ENCODE data around the gene CD44.
A peak's percentile ranks its signal among the peaks of the same experiment; 100 is the strongest.
"Not testable (repeated sequence)": the region's sequence is repeated elsewhere in the genome, so short reads cannot be mapped to it uniquely, and the experiment has no call there.

CD44 gene

DNA sequence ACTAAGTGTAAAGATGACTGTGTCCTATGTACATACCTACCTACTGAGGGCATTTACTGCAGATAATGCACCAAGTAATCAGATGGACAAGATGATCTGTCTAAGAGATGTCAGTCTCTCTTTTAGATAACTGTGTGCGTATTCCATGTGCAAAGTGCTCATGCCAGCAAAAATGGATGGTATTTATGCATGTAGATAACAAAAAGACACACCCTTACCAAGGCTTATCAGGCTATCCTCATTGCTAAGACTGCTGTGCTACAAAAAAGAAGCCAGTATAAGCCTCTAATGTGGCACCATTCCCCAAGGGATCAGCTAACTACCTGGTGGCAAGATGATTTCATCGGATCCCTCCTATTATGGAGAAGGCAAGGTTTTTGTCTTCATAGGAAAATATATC lies 34.3 kb upstream of the CD44 start:
- H3K4me1 ChIP-seq = no peaks in the 10 kb centered on the region; the same call in 1 of the 2 replicates

GRCh38 chr11:35105319-35106079 lies 33.5 kb upstream of the CD44 start:
- DNase-seq = peak; percentile 31
- Histone ChIP-seq H3K9me3 (no peaks in the 10 kb centered on the region), H3K4me3 (ENCODE audit: low read depth, low read length) (no peak overlapping the region), H3K27me3 (no peaks in the 10 kb centered on the region), H3K36me3 (no peaks in the 10 kb centered on the region), H3K4me1 (no peaks in the 10 kb centered on the region; the same call in 1 of the 2 replicates)
- no peak for TF ChIP-seq CTCF (IDR thresholded peaks at IDR 0.05; ENCODE audit: low read depth, low read length)

More for the DNA sequence above, 34.3 kb upstream of the CD44 start:
- Histone ChIP-seq H3K36me3 (no peaks in the 10 kb centered on the region), H3K9me3 (no peaks in the 10 kb centered on the region), H3K27me3 (no peaks in the 10 kb centered on the region), H3K4me3 (ENCODE audit: low read depth, low read length) (no peak overlapping the region)
- no peak for DNase-seq
- TF ChIP-seq CTCF (IDR thresholded peaks at IDR 0.05; ENCODE audit: low read depth, low read length) = no peak

DNA sequence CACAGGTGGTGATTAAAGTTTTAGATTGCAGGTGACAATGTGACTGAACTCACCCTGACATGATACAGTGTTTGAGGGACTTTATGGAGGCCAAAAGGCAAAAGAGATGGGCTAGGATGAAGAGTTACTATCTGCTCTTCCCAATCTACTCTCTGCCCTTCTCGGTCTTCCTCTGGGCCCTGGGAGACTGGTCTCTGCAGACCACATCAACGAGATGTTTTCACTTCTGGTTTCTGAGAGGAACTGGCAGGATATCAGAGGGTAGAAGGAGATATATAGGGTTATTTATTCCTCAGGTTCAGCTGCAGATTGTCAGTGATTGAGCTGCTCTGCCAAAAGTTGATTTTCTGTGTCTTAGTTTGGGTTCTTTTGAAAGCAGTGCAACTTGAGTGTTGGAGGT lies 32.4 kb upstream of the CD44 start:
- DNase-seq = no peak
- Histone ChIP-seq H3K9me3 (no peaks in the 10 kb centered on the region), H3K27me3 (no peaks in the 10 kb centered on the region), H3K4me1 (no peaks in the 10 kb centered on the region; the same call in 1 of the 2 replicates), H3K4me3 (ENCODE audit: low read depth, low read length) (no peak overlapping the region), H3K36me3 (no peaks in the 10 kb centered on the region)
- no peak for TF ChIP-seq CTCF (IDR thresholded peaks at IDR 0.05; ENCODE audit: low read depth, low read length)

DNA sequence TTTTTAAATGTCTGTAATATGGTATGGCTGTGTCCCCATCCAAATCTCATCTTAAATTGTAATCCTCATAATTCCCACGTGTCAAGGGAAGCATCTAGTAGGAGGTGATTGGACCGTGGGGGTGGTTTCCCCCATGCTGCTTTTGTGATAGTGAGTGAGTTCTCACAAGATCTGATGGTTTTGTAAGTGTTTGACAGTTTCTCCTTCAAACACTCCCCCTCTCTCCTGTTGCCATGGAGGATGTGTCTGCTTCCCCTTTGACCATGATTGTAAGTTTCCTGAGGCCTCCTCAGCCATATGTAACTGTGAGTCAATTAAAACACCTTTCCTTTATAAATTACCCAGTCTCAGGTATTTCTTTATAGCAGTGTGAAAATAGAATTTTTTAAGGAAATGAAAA lies 31.1 kb upstream of the CD44 start:
- TF ChIP-seq CTCF (IDR thresholded peaks at IDR 0.05; ENCODE audit: low read depth, low read length) = no peak
- H3K27me3 ChIP-seq = no peaks in the 10 kb centered on the region
- no peak overlapping the region for H3K4me3 ChIP-seq (ENCODE audit: low read depth, low read length)
- H3K9me3 ChIP-seq = no peaks in the 10 kb centered on the region
- no peaks in the 10 kb centered on the region; the same call in 1 of the 2 replicates for H3K4me1 ChIP-seq
- H3K36me3 ChIP-seq = no peaks in the 10 kb centered on the region
- no peak for DNase-seq

DNA sequence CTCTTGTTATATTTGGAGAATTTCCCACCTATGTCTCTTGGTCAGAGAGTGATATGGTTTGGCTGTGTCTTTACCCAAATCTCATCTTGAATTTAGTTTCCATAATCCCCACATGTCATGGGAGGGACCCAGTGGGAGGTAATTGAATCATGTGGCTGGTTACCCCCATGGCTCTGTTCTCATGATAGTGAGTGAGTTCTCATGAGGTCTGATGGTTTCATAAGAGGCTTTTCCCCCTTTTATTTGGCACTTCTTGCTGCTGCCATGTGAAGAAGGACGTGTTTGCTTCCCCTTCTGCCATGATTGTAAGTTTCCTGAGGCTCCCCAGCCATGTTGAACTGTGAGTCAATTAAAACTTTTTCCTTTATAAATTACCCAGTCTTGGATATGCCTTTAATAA lies 30.6 kb upstream of the CD44 start:
- not testable (repeated sequence) for H3K4me3 ChIP-seq (ENCODE audit: low read depth, low read length); H3K27me3 ChIP-seq; DNase-seq; H3K4me1 ChIP-seq; H3K9me3 ChIP-seq; H3K36me3 ChIP-seq

DNA sequence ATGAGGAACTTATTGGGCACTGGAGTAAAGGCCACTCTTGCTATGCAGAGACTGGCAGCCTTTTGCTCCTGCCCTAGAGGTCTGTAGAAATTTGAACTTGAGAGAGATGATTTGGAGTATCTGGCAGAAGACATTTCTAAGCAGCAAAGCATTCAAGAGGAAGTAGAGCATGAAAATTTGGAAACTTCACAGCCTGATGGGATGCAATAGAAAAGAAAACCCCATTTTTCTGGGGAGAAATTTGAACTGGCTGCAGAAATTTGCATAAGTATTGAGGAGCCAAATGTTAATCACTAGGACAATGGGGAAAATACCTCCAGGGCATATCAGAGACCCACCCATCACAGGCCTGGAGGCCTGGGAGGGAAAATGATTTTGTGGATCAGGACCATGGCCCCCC lies 29.9 kb upstream of the CD44 start:
- TF ChIP-seq CTCF (IDR thresholded peaks at IDR 0.05; ENCODE audit: low read depth, low read length) = no peak
- no peaks in the 10 kb centered on the region; the same call in 1 of the 2 replicates for H3K4me1 ChIP-seq
- H3K9me3 ChIP-seq = no peaks in the 10 kb centered on the region
- no peaks in the 10 kb centered on the region for H3K27me3 ChIP-seq
- H3K36me3 ChIP-seq = no peaks in the 10 kb centered on the region
- DNase-seq = no peak
- no peak overlapping the region for H3K4me3 ChIP-seq (ENCODE audit: low read depth, low read length)
